Measurements from ENCODE around the gene MYH11.

- no peak for TF ChIP-seq POLR2A (IDR thresholded peaks at IDR 0.05; ENCODE audit: low read depth, low read length)
- no peak for TF ChIP-seq POLR2AphosphoS5 (IDR thresholded peaks at IDR 0.05; ENCODE audit: low read depth, low read length)
- TF ChIP-seq TAF1 (IDR thresholded peaks at IDR 0.05; ENCODE audit: borderline replicate concordance, low read depth, low read length), result no peak
These were observed 19.1 kb downstream of the MYH11 start for GRCh38 chr16:15837761-15838160.
